ENCODE results near the gene HIP1R.

GRCh38 chr12:122847516-122847836 is 12.2 kb downstream of the HIP1R start:
- no peak for TF ChIP-seq CTCF (IDR thresholded peaks at IDR 0.05)
- TF ChIP-seq POLR2A (IDR thresholded peaks at IDR 0.05), result no peak

Data from thyroid gland (tissue), 4 donors.